KBM-7 (cell line): ENCODE data around the gene TMEM243.
A peak's percentile ranks its signal among the peaks of the same experiment; 100 is the strongest.

Source experiments
- DNase-seq: peaks from one replicate; pipeline ENCODE4 v3.0.0-alpha.2; 2015
- in situ Hi-C: fragments of 300-500 bp; cut with MboI; formaldehyde crosslinking; loops from 2 replicates; pipeline ENCODE4 v1.14.3; 2020; ENCODE audit warnings: low sequenced_read_pairs, low pct_unique_long_range_greater_than_20kb, mixed read lengths

Gene TMEM243

GRCh38 chr7:87178320-87178719, 41.2 kb downstream of the TMEM243 start:
- in situ Hi-C loops = no loop called here
- DNase-seq = no peak

GRCh38 chr7:87173471-87173870, 46.1 kb downstream of the TMEM243 start:
- in situ Hi-C loops = no loop called here
- no peak for DNase-seq

GRCh38 chr7:87171282-87171934, 48.1 kb downstream of the TMEM243 start:
- no peak for DNase-seq
- in situ Hi-C loops = no loop called here

- DNase-seq = no peak
- in situ Hi-C loops = no loop called here
These were observed 48.7 kb downstream of the TMEM243 start for GRCh38 chr7:87170828-87171227.

- no peak for DNase-seq
- in situ Hi-C loops = no loop called here
These were observed 55.1 kb downstream of the TMEM243 start for GRCh38 chr7:87164433-87164832.

- in situ Hi-C loops = no loop called here
- no peak for DNase-seq
These were observed 60.0 kb downstream of the TMEM243 start for GRCh38 chr7:87159538-87159937.

GRCh38 chr7:87156709-87157108, 62.8 kb downstream of the TMEM243 start:
- in situ Hi-C loops = no loop called here
- no peak for DNase-seq

- in situ Hi-C loops = no loop called here
- no peak for DNase-seq
These were observed 63.7 kb downstream of the TMEM243 start for GRCh38 chr7:87155788-87156187.

- DNase-seq = no peak
- in situ Hi-C loops = no loop called here
These were observed 65.0 kb downstream of the TMEM243 start for GRCh38 chr7:87154569-87154968.

- peak; percentile 5 for DNase-seq
- in situ Hi-C loops = no loop called here
These were observed 65.4 kb downstream of the TMEM243 start for GRCh38 chr7:87154166-87154565.

GRCh38 chr7:87152897-87153641, 66.5 kb downstream of the TMEM243 start:
- peak; percentile 41 for DNase-seq
- in situ Hi-C loops = no loop called here

- peak; percentile 92 for DNase-seq
- in situ Hi-C loops = no loop called here
These were observed 67.2 kb downstream of the TMEM243 start, which contains the start of gene DMTF1 for GRCh38 chr7:87152112-87152896. TSS of gene DMTF1 (plus strand) at chr7:87152453. CDS start at chr7:87164942, 12,489 bp downstream.

- no peak for DNase-seq
- in situ Hi-C loops = no loop called here
These were observed 67.8 kb downstream of the TMEM243 start for GRCh38 chr7:87151729-87152111.

GRCh38 chr7:87151002-87151728, 68.4 kb downstream of the TMEM243 start:
- no peak for DNase-seq
- in situ Hi-C loops = no loop called here

GRCh38 chr7:87148332-87148955, 71.1 kb downstream of the TMEM243 start:
- DNase-seq = peak; percentile 49
- in situ Hi-C loops = no loop called here

GRCh38 chr7:87147500-87147899, 72.0 kb downstream of the TMEM243 start:
- DNase-seq = no peak
- in situ Hi-C loops = no loop called here

- in situ Hi-C loops = no loop called here
- DNase-seq = no peak
These were observed 72.7 kb downstream of the TMEM243 start for GRCh38 chr7:87146740-87147386.
